ENCODE data around the gene CARD19.
"Not testable (repeated sequence)": the region's sequence is repeated elsewhere in the genome, so short reads cannot be mapped to it uniquely, and the experiment has no call there.

CARD19 gene

GRCh38 chr9:93108291-93109041 is 12.4 kb downstream of the CARD19 start:
- peak; percentile 6 for DNase-seq

DNA sequence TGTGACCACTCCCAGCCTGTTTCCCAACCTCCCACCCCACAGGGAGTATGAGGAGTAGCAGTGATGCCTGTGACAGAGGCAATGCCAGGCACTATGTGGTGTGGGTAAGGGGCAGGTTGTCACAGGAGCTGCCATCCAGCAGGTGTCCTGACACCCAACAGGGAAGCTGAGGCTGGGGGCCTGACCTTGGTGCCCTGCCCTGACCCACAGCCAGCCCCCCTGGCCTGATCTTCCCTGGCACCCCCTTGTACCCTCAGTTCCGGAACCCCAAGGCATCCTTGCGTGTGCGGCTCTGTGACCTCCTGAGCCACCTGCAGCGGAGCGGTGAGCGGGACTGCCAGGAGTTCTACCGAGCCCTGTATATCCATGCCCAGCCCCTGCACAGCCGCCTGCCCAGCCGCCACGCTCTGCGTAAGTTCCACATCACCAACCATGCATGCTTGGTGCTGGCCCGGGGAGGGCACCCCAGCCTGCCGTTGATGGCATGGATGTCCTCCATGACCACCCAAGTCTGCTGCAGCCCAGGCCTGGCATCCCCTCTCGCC is 14.4 kb downstream of the CARD19 start:
- no peak for DNase-seq

- no peak for DNase-seq
Observed at GRCh38 chr9:93111001-93111370, 15.0 kb downstream of the CARD19 start.

- DNase-seq, result peak; percentile 70
Observed at GRCh38 chr9:93111371-93112115, 15.5 kb downstream of the CARD19 start.

DNA sequence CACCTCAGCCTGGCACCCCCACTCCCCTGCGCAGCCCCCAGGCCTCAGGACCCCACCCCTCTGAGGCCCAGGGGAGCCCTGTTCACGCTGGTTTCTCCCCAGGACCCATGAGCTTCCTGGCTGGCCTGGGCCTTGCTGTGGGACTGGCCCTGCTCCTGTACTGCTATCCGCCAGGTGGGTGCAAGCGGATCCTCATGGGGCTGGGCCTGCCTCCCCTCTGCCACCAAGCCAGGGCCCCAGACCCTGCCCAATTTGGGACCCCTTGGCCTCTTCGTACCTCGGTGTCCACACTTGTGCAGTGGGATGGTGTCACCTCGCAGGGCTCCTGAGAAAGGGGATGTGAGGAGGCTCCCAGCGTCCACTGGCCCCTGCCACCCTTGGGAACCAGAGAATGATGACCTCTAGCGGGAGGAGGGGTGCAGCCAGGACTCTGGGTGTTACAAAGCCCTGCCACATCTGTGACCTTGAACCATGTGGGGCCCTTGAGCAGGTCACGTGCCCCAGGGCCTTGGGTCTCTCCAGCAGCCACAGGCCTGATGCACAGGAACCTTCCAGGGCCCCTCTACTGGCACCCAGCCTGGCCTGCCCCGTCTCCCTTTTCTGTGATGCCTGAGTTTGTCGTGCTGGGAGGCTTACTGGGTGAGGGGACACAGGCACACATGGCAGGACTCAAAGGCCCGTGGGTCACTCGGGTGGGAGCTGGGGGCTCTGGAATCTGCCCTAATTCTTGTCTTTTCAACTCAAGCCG is 16.3 kb downstream of the CARD19 start:
- DNase-seq, result no peak

DNA sequence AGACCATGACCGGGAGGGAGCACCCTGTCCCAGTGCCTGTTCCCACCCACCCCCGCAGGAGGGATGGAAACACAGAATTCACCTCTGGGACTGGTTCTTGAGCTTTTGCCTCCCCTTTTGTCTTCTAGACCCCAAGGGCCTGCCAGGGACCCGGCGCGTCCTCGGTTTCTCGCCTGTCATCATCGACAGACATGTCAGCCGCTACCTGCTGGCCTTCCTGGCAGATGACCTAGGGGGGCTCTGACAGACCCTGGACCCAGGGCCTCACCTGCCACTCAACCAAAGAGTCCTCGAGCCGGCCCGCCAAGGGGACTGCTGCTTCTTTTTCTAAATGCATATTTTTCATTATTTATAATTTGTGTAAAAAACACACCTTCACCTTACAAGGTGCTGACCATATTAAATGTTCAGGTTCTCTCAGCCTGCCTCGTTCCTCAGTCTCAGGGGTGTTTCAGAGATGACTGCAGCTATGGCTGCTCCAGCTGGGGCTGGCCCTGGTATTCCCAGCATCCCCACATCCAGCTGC is 16.9 kb downstream of the CARD19 start:
- DNase-seq, result no peak

GRCh38 chr9:93114169-93114983 is 18.4 kb downstream of the CARD19 start:
- peak; percentile 60 for DNase-seq

- no peak for DNase-seq
Observed at GRCh38 chr9:93114984-93115335, 18.9 kb downstream of the CARD19 start.

DNA sequence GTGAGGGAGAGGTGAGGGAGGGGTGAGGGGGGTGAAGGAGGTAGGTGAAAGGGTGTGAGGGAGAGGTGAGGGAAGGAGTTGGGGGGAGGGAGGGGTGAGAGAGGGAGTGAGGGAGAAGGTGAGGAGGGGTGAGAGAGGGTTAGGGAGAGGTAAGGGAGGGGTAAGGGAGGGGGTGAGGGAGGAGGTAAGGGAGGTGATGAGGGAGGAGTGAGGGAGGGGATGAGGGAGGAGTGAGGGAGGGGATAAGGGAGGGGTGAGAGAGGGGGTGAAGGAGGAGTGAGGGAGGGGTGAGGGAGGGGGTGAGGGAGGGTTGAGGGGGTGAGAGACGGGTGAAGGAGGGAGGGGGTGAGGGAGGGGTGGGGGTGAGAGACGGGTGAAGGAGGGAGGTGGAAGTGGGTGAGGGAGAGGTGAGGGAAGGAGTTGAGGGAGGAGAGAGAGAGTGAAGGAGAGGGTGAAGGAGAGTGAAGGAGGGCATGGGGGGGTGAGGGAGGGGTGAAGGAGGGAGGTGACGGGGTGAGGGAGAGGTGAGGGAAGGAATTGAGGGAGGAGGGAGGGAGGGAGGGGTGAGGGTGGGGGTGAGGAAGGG is 19.6 kb downstream of the CARD19 start:
- DNase-seq, result no peak

DNA sequence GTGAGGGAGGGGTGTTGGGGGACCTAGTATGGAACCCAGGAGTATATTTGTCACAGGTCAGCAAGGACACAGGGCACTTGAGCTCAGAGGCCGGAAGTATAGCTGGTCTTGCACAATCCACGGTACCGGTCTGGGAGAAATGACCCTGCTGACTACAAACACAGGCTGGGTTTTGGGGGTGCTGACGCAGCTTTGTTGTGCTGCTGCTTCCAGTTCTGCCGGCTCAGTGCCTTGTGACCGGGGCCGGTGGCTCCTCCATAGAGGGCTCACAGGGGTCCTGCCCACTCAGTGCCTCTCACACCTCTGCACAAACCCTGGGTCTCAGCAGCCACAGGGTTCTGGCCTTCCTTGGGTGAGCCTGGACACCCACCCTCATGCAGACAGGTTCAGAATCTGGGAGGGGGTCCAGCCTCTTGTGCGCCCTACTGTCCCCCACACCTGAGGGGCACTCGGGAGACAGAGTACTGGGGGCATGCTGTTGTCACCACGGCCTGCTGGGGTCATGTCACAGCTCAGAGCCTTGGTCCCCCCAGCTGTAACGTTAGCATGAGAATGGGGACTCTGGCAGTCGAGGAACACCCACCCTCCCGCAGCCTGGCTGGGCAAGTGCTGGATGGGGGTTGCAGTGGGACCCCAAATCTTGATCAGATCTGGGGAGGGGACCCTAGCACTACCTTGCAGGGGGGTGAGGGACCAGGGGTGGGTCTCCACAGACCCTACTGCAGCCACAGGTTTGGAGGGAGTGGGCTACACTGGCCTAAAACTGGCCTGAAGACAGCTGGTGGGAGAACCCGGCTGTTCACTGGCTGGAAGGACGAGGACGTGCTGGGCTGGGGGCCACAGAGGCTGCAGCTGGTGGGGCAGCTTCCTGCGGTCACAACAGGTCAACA is 20.3 kb downstream of the CARD19 start:
- peak; percentile 88 for DNase-seq

GRCh38 chr9:93117521-93117920 is 21.5 kb downstream of the CARD19 start:
- not testable (repeated sequence) for DNase-seq

GRCh38 chr9:93117924-93118862 is 22.2 kb downstream of the CARD19 start:
- DNase-seq, result no peak

GRCh38 chr9:93118863-93119702 is 23.1 kb downstream of the CARD19 start:
- no peak for DNase-seq

GRCh38 chr9:93119703-93119952 is 23.6 kb downstream of the CARD19 start:
- no peak for DNase-seq

GRCh38 chr9:93119953-93120845 is 24.2 kb downstream of the CARD19 start:
- DNase-seq, result peak; percentile 96

DNA sequence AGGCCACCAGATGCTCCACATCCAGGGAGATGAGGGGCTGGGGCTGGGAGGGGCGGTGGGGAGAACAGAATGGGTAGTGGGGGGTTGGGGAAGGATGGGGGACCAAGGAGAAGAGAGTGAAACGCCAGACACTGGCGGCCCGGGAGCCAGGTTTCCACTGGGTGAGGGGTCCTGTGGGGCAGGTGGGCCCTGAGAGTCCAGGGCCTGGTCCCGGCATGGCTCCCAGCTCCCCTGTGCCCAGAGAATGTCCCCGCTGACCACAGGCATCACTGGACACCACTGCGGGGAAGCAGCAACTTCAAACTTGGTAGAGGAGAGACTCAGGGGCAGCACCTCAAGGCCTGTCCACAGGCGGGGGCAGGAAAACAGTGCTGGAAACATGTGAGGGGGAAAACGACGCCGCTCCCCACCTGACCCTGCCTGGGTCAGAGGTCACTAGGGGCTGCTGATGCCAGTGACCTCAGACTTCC is 24.9 kb downstream of the CARD19 start:
- DNase-seq, result no peak

DNA sequence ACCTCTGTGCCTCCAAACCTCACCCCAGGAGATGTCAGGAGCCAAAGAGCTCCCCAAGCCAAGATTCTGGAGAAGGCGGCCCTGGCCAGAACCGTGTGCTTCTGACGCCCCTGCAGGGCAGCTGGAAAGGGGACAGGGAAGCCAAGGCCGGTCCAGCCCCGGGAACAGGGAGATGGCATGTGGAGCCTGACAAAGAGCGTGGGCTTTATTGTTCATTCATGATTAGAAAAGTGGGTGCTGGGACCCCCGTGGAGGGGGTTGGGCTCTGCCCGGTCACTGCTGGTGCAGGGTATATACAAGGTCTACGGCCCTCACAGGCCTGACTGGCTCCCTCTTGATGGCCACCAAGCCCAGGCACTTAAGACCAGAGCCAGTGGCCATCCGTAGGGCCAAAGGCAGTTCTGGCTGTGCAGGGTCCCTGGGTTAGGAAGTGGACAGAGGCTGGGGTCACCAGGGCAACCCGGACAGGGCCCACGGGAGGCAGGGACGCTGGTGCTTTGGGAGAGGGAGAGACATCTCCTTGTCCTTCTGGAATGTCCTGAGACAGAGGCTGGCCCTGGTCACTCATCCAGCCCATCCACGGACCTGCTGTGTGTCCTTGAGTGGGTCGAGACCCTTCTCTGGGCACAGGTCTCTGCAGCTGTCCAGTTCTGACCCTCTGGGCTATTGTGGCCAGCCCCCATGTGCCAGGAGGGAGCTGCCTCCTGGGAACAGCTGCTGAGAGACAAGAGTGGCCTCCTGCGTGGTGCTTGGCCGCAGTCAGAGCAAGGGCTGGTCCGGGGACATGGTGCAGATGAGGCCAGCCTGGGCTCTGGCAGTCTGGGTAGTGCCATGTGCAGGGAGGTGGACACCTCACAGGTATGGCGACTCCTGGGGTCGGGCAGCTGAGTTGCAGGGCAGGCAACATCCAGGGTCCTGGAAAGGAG is 25.6 kb downstream of the CARD19 start:
- DNase-seq, result no peak

Data from MV-4-11 (cell line).